NCI-H1105 treated with DMSO at 0.1 percent for 48 hours (cell line): ENCODE measurements around the gene SPACDR.
A peak's percentile ranks its signal among the peaks of the same experiment; 100 is the strongest.

ENCODE experiments used
- DNase-seq: peaks from one replicate; lab custom pipeline; 2025; lab: John Stamatoyannopoulos, UW

Gene SPACDR

GRCh38 chr7:100485471-100485876, 21.4 kb upstream of the SPACDR start:
- no peak for DNase-seq

- no peak for DNase-seq
These were observed 20.6 kb upstream of the SPACDR start for GRCh38 chr7:100484673-100485045.

GRCh38 chr7:100483722-100484672, 19.9 kb upstream of the SPACDR start, which contains the start of gene NYAP1:
Gene NYAP1 (plus strand): TSS chr7:100483927. CDS start chr7:100485312, 1,385 bp downstream.
- DNase-seq = peak; percentile 48

- DNase-seq = peak; percentile 40
These were observed 19.1 kb upstream of the SPACDR start for GRCh38 chr7:100483090-100483721.

- no peak for DNase-seq
These were observed 18.6 kb upstream of the SPACDR start for GRCh38 chr7:100482728-100483089.

- DNase-seq = no peak
These were observed 17.4 kb upstream of the SPACDR start for GRCh38 chr7:100481466-100481865.

GRCh38 chr7:100478958-100479660, 15.0 kb upstream of the SPACDR start, which contains the start of gene TSC22D4:
Gene TSC22D4 (minus strand): TSS chr7:100479214. CDS start chr7:100478038, 1,176 bp downstream.
- DNase-seq = peak; percentile 88

GRCh38 chr7:100477871-100478267, 13.8 kb upstream of the SPACDR start:
- DNase-seq = no peak

GRCh38 chr7:100476903-100477870, 13.1 kb upstream of the SPACDR start:
- no peak for DNase-seq

- no peak for DNase-seq
These were observed 12.2 kb upstream of the SPACDR start for GRCh38 chr7:100476101-100476780.

- no peak for DNase-seq
These were observed 11.5 kb upstream of the SPACDR start for GRCh38 chr7:100475549-100475948.

- DNase-seq = no peak
These were observed 8.9 kb upstream of the SPACDR start for GRCh38 chr7:100472854-100473499.

- DNase-seq = no peak
These were observed 8.2 kb upstream of the SPACDR start for GRCh38 chr7:100472121-100472851.

- DNase-seq = no peak
These were observed 7.0 kb upstream of the SPACDR start for GRCh38 chr7:100471021-100471420.

GRCh38 chr7:100469227-100470044, 5.4 kb upstream of the SPACDR start:
- DNase-seq = peak; percentile 59

- no peak for DNase-seq
These were observed 3.7 kb upstream of the SPACDR start for GRCh38 chr7:100467638-100468373.

GRCh38 chr7:100466653-100467605, 2.9 kb upstream of the SPACDR start:
- no peak for DNase-seq
